ENCODE results near the gene USP34. TPM values are rescaled to one million over a fixed set of nuclear protein-coding genes. Genes with fewer than 3 reads are reported as not detected.
"Not testable (repeated sequence)": the region's sequence is repeated elsewhere in the genome, so short reads cannot be mapped to it uniquely, and the experiment has no call there.

Gene USP34
- total and polyA plus RNA-seq, 2 of the 4 experiments (the other 2 are of a cell fraction): 34.7 to 128 TPM

- TF ChIP-seq NFE2L2 (IDR thresholded peaks at IDR 0.05; ENCODE audit: low read depth, low read length): no peak
- no peak for TF ChIP-seq POLR2A (IDR thresholded peaks at IDR 0.05; ENCODE audit: low read depth, low read length)
Measured at GRCh38 chr2:61469424-61470121, 1.3 kb downstream of the USP34 start (continued).

GRCh38 chr2:61468231-61468630 lies 2.7 kb downstream of the USP34 start:
- Histone ChIP-seq H3K9me1 (ENCODE audit: insufficient read depth, low read length) (peaks cover 16% of the 10 kb centered on the region; the same call in 1 of the 2 replicates), H3K79me1 (ENCODE audit: low read depth in 1 of 2, low read length in 2 of 2) (peaks cover 16 to 51% of the 10 kb centered on the region in 2 experiments), H4K20me1 (ENCODE audit: insufficient read depth, low read length) (peaks cover 47% of the 10 kb centered on the region)
- H3K36me3 ChIP-seq (ENCODE audit: control insufficient read depth, insufficient read depth, low read length); H3K56ac ChIP-seq (ENCODE audit: extremely low read depth, insufficient read depth, low read length); H4K5ac ChIP-seq (ENCODE audit: low read depth, low read length); H3K27ac ChIP-seq (ENCODE audit: insufficient read depth, low read length); H4K8ac ChIP-seq (ENCODE audit: low read depth in 2 of 2, low read length in 2 of 2); H3K4me1 ChIP-seq (ENCODE audit: control insufficient read depth, insufficient read depth, low read length); H4K91ac ChIP-seq (ENCODE audit: insufficient read depth, low read depth, low read length); H3K9ac ChIP-seq (ENCODE audit: low read depth, low read length); DNase-seq; H3K9me3 ChIP-seq (ENCODE audit: control insufficient read depth, insufficient read depth, low read length); H3K18ac ChIP-seq (ENCODE audit: low read depth, low read length); H2AK5ac ChIP-seq (ENCODE audit: low read depth, low read length); H2BK120ac ChIP-seq (ENCODE audit: low read depth, low read length); H2AFZ ChIP-seq (replicated peaks; ENCODE audit: low read length, poor library complexity); POLR2A ChIA-PET (ENCODE audit: unreplicated experiment); in situ Hi-C loops (cut with MboI; ENCODE audit: low sequenced_read_pairs); H3K27me3 ChIP-seq (ENCODE audit: control insufficient read depth, insufficient read depth, low read length); H2BK15ac ChIP-seq (ENCODE audit: low read depth, low read length); H3K4me3 ChIP-seq (ENCODE audit: insufficient read depth, low read depth, low read length); H2BK20ac ChIP-seq (ENCODE audit: low read depth, low read length); H3K4ac ChIP-seq (ENCODE audit: low read depth, low read length); ATAC-seq (ENCODE audit: low read depth); CTCF ChIA-PET; BruUV-seq (replicated peaks); H2AK9ac ChIP-seq (replicated peaks; ENCODE audit: low read depth, low read length, poor library complexity); H3K23ac ChIP-seq (ENCODE audit: low read depth, low read length); H3K4me2 ChIP-seq (ENCODE audit: low read depth, low read length); dilution Hi-C loops (cut with HindIII; ENCODE audit: low sequenced_read_pairs, unreplicated experiment); H3K14ac ChIP-seq (replicated peaks; ENCODE audit: low read depth, low read length); H2BK5ac ChIP-seq (ENCODE audit: low read depth, low read length, poor library complexity, severe bottlenecking): not testable (repeated sequence)
- WGBS, 2 experiments (ENCODE audit: extremely low coverage in 2 of 2, insufficient read length in 1 of 2): 93% methylated on average over 3 of the region's 10 CpGs; no CpG with 5 or more reads in 1 of the 2 experiments
- intact Hi-C loops (cut with micrococcal nuclease): loop anchor here (5.0 kb wide), 1 partner anchor 36 kb away; no protein-coding TSS in a partner anchor

Data from IMR-90 (cell line).